Bone marrow (tissue), 2 donors: ENCODE data around the gene INSYN2B.

ENCODE experiments used
- DNase-seq, 2 donors: peaks; one replicate each; lab custom pipeline; 2025; lab: John Stamatoyannopoulos, UW

Gene INSYN2B

GRCh38 chr5:169980418-169981053 is at the start of gene INSYN2B:
Gene INSYN2B, minus strand, starts transcription at chr5:169980495. Its CDS starts 96,597 bp downstream, at chr5:169883898.
- DNase-seq: no peak

GRCh38 chr5:170028124-170028523 is 47.8 kb upstream of the INSYN2B start:
- no peak for DNase-seq

DNA sequence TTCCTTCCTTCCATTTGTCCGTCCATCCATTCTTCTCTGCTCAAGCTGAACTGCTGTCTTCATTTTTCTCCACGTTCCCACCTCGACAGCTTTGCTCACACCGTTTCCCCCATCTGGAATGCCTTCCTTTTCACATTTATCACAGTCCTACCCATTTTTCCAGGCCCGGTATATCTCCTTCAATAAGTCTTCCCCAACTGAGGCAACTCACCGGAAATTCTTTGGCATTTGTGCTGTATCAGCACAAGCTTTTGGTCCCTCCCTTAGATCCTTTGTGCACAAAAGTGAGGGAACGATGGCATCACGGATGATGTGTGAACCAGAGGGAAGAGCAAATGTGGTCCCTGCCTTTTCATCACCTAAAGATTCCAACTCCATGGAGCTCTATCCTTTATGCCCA is 45.6 kb upstream of the INSYN2B start:
- DNase-seq: no peak

DNA sequence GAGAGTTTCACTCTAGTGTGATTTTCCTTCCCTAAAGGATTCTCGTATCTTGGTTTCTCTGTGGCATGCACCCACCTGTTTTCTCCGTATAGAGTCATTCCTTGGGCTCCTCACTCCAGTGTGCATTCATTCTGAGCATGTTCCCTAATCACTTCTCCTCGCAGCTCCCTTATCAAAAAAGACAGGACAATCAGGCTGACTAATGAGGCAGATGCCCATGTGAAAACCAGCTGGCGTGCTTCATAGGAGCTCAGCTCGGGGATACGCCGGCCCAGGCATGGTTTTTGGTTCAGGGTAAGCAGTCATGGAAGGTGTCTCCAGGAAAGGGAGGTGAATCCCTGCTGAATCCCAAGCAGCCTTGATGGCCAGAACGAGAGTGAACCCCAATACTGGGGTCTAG is 41.2 kb upstream of the INSYN2B start:
- no peak for DNase-seq

GRCh38 chr5:170020423-170020822 is 40.1 kb upstream of the INSYN2B start:
- DNase-seq: no peak

GRCh38 chr5:170012622-170013021 is 32.3 kb upstream of the INSYN2B start:
- no peak for DNase-seq

- DNase-seq: no peak
Measured at GRCh38 chr5:170011751-170012150, 31.5 kb upstream of the INSYN2B start.

DNA sequence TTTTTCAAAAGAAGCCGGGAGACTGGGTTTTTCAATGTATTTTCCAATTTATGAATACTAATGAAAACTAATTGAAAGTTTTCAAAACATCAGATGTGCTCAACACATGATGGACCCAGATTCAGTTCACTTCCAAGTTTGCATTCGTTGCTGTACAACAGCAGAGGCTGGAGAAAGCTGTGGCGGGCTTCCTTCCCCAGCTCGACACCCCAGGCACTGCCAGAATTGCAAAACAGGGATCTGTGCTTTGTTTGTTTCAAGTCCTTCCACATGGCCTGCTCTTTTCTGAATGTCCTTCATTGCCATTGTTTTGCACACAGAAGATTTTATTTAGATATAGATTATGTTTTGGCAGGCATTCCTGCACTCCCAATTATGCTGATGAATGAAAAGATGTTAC is 30.3 kb upstream of the INSYN2B start:
- DNase-seq: no peak

GRCh38 chr5:170008376-170008775 is 28.1 kb upstream of the INSYN2B start:
- no peak for DNase-seq

GRCh38 chr5:170006021-170006420 is 25.7 kb upstream of the INSYN2B start:
- DNase-seq: no peak

GRCh38 chr5:170000155-170000554 is 19.9 kb upstream of the INSYN2B start:
- no peak for DNase-seq

- DNase-seq: no peak
Measured at GRCh38 chr5:169999621-170000020, 19.3 kb upstream of the INSYN2B start.

- DNase-seq: no peak
Measured at GRCh38 chr5:169997798-169998197, 17.5 kb upstream of the INSYN2B start.

DNA sequence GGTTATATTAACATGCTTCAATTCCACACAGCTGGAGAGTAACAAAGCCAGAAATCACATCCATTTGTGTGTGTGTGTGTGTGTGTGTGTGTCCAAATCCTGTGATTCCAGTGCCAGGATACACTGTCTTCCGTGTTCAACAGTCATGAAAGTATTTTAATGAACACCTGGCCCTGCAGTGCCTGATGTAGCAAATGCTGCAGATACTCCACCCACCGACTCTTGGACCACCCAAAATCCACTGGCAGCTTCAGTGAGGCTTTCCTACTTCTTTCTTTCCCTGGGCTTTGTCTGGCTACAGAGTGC is 13.1 kb upstream of the INSYN2B start:
- no peak for DNase-seq

DNA sequence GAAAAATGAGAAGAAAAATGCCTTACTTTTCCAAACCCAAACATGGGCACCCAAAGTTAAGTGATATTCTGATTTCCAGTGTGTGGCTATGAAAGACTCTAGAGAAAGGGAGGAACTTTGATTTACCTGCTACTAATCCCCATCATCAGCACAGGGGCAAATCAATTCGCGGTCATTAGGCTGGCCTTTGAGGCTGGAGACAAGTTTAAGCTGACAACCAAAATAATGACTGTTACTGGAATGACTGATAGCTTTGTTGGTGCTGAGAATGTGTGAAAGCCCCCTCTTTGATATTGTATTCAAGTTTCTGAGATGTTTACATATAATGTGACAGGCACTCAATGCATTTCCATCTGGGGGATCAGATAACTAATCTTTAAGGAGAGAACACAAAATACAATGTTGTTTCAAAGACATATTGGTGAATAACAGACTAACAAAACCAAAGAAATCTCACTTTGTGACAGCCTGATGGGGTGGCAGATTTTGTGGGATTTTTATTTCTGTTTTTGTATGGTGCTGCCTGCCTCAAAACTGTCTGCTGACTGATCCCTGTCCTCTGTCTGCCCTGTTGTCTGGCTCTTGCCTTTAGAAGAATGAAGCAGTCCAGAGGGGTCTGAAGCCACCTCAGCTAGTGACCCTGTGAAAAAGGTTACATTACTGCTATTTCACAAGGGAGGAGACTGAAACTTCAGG is 12.6 kb upstream of the INSYN2B start:
- no peak for DNase-seq

DNA sequence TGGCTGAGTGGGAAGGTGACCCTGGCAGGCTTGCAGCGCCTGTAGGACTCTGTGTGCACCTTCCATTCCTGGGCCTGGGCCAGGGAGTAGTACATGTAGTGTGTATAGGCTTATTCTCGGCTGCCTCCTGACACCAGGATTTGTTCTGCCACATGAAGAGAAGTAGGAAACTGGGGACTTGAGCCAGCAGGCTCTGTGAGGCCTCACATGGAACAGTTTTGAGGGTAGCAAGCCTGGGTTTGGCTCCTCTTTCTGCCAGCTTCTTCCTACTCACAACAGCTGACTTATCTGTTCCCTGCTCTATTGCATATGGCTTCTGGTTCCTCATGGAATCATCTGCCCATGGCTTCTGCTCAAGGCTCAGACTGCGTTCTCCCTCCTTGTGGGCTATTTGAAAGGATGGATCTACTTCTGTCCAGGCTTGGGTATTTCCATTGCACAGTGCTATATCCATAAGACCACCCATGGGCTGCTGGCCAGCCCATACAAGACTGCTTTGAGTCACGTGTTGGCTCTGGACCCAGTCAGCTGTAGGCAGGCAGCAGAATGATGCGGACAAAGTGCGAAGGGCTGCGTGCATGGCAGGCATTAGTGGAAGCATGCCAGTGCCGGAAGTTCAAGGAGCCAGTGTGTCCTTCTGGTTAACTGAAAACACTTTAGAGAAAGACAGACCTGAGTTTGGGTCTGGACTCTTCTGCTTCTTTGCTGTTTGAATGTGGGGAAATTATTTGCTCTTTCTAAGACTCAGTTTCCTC is 11.0 kb upstream of the INSYN2B start:
- no peak for DNase-seq

DNA sequence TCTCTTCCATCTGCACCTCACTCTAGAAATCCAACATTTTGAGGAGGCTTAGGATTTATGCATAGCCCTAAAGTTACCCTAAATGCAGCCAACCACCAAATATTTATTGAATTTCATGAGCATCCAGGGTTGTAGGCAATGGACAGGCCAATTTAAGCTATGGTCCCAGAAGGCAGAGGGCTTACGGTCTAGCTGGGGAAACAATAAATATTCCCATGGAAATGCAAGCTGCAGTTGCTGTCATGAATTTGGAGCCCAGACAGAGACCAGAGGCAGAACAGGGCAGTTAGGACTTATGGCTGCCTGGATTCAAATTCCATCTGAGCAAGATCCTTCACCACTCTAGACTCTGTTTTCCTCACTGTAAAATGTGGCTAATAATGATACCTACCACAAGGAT is 9.1 kb upstream of the INSYN2B start:
- DNase-seq: no peak

DNA sequence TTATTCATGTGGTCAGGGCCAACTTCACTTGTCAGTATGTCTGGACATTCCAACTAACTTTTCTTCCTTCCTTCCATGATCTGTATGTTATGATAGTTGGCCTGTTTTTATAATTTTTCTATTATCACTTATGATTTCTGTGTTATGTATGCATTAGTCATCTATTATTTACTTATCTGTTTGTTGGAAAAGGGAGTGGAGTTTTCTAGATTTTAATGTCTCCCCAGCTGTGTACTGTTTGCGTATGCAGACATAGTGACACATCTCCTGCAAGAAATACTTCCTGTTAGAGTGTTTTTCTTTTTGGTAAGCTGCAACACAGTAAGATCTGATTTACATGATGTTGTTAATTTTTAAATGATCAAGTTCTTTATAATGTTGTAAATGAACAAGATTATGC is 8.7 kb upstream of the INSYN2B start:
- DNase-seq: no peak

DNA sequence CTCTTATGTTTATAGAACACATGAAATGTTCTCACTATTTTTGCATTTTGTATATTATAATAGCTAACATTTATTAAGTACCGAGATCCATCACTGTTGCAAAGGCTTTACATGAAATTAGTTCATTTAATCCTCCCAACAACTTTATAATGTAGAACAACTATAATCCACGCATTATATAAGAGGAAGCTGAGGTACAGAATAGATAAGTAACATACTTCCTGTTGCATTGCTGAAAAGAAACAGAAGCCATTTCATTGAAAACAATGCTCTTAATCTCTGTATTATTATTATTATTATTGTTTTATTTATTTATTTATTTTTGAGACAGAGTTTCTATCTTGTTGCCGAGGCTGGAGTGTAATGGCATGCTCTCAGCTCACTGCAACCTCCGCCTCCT is 7.9 kb upstream of the INSYN2B start:
- no peak for DNase-seq

GRCh38 chr5:169979871-169980270 is 424 bp downstream of the INSYN2B start:
- no peak for DNase-seq

DNA sequence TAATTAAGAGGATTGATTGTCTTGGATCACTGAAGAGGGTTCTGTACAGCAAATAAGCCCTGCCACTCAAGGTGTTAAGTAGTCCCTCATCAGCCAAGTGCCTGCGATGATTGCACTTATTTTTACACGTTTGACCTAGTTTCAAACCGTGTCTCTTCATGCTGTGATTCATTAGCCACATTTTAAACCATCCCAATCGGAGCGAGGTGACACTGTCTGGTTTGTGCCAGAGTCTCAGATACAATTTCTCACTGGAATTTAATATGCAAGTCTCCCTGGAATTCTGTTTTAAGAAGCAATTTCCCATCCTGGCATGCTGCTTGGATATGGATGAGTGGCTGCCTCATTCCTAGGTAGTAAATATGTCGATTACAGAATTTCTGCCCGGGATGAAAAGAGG is 1.6 kb downstream of the INSYN2B start:
- DNase-seq: no peak

DNA sequence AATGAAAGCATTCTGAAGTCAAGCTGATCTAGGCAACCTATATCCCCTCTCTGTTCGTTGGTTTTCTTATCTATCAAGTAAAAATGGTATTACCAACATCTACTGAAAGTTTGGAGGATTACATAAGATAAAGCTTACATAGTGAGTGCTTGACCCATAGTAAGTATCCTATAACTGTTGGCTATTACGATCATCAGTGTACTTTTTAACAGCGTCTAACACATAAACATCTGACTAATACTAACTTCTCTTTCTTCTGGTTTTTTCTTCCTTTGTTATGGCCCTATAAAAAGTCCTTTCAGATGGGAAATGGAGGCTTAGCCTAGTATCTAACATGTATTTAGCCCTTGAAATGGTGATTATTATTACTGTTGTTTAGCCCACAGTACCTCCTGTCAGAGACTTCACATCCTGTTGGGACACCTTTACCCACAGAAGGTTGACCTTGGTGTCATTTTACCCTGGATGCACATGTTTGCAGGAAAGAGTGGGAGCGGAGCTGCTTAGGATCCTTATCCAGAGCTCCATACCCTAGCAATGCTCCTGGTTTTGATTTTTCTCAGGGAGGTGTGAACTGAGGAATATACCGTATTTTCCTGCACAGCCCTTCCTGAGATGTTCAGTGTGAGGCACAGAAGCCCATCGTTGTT is 6.0 kb downstream of the INSYN2B start:
- DNase-seq: no peak

DNA sequence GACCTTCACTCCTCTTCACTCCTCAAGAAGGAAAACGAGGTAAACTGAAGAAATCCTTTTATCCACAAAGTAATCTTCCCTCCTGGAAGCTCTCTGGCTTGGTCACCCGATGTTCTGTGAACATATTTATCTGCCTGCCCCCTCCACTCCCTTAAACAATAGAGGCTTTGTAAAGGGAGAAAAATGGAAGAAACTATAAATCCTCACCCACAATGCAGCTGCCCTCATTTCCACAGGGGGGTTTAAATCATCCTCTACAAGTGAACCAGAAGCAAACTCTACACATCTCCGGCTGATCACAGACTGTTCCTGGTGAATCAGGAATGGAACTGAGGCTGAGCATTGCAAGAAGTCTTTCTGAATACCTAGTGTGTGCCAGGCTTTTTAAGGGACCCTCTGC is 7.2 kb downstream of the INSYN2B start:
- DNase-seq: no peak
